Lower leg skin (tissue), 3 donors: ENCODE results near the gene TSC1.

Experiments used
- CTCF ChIP-seq, 3 donors: fragments of 450-650 bp; IDR thresholded peaks; one replicate each; pipeline ENCODE4 v1.5.1; 2016; ENCODE audit warnings: antibody characterized with exemption in 3 of 3, mild to moderate bottlenecking in 3 of 3, moderate library complexity in 2 of 3
- POLR2A ChIP-seq, 2 donors: fragments of 450-650 bp; IDR thresholded peaks; one replicate each; pipeline ENCODE4 v1.6.1; 2016 to 2017; ENCODE audit warnings: antibody characterized with exemption in 2 of 2, mild to moderate bottlenecking in 1 of 2, moderate library complexity in 1 of 2

DNA sequence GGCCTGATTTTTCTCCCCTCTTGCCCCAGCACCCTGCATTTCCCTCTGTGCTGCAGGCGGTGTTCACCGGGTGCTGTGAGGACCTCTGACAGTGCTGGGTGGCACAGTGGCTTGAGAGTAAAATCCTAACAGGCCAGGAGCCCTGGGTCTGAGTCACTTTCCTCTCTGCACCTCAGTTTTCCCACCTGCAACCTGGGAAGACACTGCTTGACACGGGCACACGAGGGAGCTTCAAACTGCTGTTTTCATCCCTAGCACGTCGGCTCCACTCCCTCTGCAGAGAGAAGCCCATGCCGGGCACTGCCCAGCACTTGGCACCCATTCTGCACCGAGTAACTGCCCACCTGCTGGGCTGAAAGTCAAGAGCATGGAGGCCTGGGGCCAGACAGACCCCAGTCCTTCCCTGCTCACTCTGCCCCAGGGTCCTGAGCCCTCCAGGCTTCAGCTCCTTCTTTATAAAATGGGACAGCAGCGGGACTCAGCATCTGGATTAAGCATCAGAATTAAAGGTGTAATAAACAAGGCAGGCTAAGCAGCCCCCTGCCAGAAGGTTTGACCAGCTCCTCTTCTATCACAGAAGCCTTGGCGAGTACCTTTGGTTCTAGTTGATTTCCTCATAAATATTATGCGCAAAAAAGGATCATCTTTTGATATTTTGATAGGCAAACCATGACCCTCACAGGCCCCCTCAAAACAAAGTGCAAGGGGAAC lies 39.2 kb upstream of the TSC1 start:
- TF ChIP-seq CTCF (IDR thresholded peaks at IDR 0.05) (no peak), POLR2A (IDR thresholded peaks at IDR 0.05) (no peak)
